Ishikawa (cell line): Measurements from ENCODE around the gene HELT.

Experiments used
- CEBPB ChIP-seq: IDR thresholded peaks from 2 replicates; pipeline ENCODE4 v1.6.1; 2012
- CREB1 ChIP-seq: IDR thresholded peaks from 2 replicates; pipeline ENCODE4 v1.6.1; 2012; ENCODE audit warnings: low read depth
- EGR1 ChIP-seq: IDR thresholded peaks from 2 replicates; pipeline ENCODE4 v1.6.1; 2012
- EP300 ChIP-seq: IDR thresholded peaks from 2 replicates; pipeline ENCODE4 v1.6.1; 2012; ENCODE audit warnings: borderline replicate concordance
- FOXM1 ChIP-seq: IDR thresholded peaks from 2 replicates; pipeline ENCODE4 v1.6.1; 2012; ENCODE audit warnings: low read depth, borderline replicate concordance
- NFIC ChIP-seq: IDR thresholded peaks from 2 replicates; pipeline ENCODE4 v1.6.1; 2012
- RAD21 ChIP-seq: IDR thresholded peaks from 2 replicates; pipeline ENCODE4 v1.6.1; 2012; ENCODE audit warnings: low read depth
- TAF1 ChIP-seq: IDR thresholded peaks from 2 replicates; pipeline ENCODE4 v1.6.1; 2012; ENCODE audit warnings: low read depth, mild to moderate bottlenecking
- TCF12 ChIP-seq: IDR thresholded peaks from 2 replicates; pipeline ENCODE4 v1.6.1; 2012; ENCODE audit warnings: low read depth
- TEAD4 ChIP-seq: IDR thresholded peaks from 2 replicates; pipeline ENCODE4 v1.6.1; 2012
- YY1 ChIP-seq: IDR thresholded peaks from 2 replicates; pipeline ENCODE4 v1.6.1; 2012; ENCODE audit warnings: low read depth
- ZBTB7A ChIP-seq: IDR thresholded peaks from 2 replicates; pipeline ENCODE4 v1.6.1; 2012; ENCODE audit warnings: low read depth
- TF ChIP-seq, protein P1 (sequence below): IDR thresholded peaks from 2 replicates; pipeline ENCODE4 v1.6.1; 2012
- TF ChIP-seq, protein P2 (sequence below): IDR thresholded peaks from 2 replicates; pipeline ENCODE4 v1.6.1; 2012; ENCODE audit warnings: low read depth, mild to moderate bottlenecking
- TF ChIP-seq, protein P3 (sequence below): IDR thresholded peaks from 2 replicates; pipeline ENCODE4 v1.6.1; 2012

The HELT gene

DNA sequence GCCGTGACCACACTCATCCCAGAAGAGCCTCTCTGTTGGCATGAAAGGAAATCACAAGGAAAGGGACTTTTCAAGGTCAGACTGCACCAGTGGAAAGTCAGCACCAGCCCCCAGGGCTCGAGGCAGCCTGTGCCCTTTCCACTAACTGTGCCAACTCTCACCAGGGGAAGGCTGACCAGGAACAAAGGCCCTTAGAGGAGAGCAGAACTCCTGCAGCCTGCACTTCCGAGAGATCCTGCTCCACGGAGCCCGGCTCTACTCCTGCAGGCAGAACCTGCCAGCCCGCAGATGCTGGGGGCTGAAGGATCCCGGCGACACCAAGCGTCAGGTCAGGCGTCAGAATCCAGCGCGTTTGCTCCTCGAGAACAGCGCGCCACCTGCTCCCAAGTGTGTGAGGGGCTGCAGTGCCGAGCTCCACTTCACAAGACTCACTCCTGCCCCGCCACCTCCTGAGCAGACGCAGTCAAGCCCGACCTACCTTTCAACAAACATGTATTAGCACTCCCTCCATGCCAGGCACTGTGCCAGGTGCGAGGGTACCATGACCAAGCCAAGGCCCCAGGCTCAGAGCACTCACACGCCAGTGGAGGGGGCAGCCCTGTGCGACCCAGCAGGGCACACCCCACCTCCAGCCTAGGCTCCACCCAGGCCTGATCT is 13.6 kb upstream of the HELT start:
- TF ChIP-seq CREB1 (no peak), FOXM1 (peak; percentile 82), ZBTB7A (peak; percentile 67), RAD21 (peak; percentile 35; the same call in 1 of the 2 replicates), NFIC (peak; percentile 97), TAF1 (no peak), CEBPB (no peak), YY1 (0 out of 2 replicates have a peak, but pooled peaks have one; percentile 18), TCF12 (peak; percentile 94), EGR1 (no peak), TEAD4 (peak; percentile 75), EP300 (peak; percentile 95)
- TF ChIP-seq, protein P1, sequence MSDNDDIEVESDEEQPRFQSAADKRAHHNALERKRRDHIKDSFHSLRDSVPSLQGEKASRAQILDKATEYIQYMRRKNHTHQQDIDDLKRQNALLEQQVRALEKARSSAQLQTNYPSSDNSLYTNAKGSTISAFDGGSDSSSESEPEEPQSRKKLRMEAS, result peak; percentile 96
- TF ChIP-seq, protein P2, sequence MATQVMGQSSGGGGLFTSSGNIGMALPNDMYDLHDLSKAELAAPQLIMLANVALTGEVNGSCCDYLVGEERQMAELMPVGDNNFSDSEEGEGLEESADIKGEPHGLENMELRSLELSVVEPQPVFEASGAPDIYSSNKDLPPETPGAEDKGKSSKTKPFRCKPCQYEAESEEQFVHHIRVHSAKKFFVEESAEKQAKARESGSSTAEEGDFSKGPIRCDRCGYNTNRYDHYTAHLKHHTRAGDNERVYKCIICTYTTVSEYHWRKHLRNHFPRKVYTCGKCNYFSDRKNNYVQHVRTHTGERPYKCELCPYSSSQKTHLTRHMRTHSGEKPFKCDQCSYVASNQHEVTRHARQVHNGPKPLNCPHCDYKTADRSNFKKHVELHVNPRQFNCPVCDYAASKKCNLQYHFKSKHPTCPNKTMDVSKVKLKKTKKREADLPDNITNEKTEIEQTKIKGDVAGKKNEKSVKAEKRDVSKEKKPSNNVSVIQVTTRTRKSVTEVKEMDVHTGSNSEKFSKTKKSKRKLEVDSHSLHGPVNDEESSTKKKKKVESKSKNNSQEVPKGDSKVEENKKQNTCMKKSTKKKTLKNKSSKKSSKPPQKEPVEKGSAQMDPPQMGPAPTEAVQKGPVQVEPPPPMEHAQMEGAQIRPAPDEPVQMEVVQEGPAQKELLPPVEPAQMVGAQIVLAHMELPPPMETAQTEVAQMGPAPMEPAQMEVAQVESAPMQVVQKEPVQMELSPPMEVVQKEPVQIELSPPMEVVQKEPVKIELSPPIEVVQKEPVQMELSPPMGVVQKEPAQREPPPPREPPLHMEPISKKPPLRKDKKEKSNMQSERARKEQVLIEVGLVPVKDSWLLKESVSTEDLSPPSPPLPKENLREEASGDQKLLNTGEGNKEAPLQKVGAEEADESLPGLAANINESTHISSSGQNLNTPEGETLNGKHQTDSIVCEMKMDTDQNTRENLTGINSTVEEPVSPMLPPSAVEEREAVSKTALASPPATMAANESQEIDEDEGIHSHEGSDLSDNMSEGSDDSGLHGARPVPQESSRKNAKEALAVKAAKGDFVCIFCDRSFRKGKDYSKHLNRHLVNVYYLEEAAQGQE, result no peak
- TF ChIP-seq, protein P3, sequence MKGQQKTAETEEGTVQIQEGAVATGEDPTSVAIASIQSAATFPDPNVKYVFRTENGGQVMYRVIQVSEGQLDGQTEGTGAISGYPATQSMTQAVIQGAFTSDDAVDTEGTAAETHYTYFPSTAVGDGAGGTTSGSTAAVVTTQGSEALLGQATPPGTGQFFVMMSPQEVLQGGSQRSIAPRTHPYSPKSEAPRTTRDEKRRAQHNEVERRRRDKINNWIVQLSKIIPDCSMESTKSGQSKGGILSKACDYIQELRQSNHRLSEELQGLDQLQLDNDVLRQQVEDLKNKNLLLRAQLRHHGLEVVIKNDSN, result peak; percentile 26

DNA sequence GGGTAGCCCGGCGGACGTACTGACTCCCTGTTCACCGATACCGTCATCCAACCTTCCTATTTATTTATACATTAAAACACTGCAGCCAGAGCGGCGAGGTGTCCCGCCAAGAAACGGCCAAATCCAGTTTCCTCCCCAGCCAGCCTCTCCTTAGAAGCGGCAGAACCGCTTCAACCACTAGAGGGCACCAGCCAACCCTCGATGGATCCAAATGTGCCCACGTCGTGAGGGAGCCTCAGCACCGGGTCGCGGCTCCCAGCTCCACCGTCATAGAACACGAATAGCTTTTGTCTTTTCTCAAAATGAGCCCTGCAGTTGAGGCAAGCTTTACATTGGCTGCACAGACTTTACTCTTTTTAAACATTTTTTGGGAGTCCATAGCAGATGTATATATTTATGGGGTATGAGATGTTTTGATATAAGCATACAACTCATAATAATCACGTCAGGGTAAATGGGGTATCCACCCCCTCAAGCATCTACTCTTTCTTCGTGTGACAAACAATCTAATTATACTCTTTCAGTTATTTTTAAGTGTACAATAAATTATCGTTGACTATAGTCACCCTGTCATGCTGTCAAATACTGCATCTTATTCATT is 13.0 kb upstream of the HELT start:
- TF ChIP-seq YY1 (peak; percentile 32; the same call in 1 of the 2 replicates), EGR1 (no peak), RAD21 (peak; percentile 90)

DNA sequence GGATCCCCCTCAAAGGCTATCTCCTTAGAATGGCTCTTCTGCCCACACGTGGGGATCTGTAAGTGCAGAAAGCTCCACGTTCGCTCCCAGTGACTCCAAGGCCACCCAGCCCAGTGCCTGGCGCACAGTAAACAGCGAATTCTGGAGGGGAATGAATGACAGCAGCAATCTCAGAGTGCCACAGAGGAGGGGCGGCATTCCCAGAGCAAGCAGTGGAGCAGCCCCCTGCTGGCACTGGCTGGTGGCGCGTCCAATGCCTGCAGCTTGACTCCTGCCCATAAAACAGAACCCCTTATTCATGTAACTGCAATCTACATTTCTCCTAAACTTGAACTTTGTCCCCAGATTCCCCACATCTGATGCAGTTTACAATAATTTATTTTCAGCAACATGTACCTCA is 6.9 kb upstream of the HELT start:
- TF ChIP-seq, protein P2, result no peak
- peak; percentile 48; the same call in 1 of the 2 replicates for TF ChIP-seq RAD21

DNA sequence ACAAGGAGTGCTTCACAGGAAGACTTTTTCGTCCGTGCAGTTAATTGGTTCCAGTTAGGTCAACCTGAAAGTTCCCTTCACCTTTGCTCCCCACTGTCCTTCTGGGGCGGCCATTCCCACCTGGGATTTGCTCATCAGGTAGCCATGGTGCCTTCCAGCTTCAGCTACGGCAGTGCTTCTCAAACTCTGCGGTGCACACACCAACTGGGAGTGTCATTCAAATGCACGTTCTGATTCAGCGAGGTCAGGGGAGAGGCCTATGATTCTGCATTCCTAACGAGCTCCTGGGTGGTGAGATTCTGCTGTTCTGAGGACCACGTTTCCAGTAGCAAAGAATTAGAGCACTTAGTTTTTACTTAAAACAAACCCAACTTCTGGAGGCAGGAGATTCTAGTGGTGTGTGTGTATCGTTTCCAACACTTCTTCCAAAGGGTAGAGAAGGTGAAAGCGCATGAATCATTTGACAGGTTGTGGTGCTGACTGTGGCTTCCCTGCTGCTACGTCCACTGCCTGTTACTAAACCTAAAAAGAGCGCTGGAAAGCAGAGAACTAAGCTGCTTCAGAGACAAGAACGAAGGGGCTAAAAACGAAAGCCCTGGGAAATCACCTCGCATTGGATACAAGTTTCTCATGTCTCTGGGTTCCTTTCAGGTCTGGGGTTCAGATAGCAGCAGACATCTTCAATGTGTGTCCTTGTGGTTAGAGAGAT is 4.7 kb upstream of the HELT start:
- TF ChIP-seq, protein P2, result no peak
- TF ChIP-seq EGR1, result no peak
- TF ChIP-seq RAD21, result no peak
- TF ChIP-seq, protein P1, result no peak
- TF ChIP-seq, protein P3, result no peak

DNA sequence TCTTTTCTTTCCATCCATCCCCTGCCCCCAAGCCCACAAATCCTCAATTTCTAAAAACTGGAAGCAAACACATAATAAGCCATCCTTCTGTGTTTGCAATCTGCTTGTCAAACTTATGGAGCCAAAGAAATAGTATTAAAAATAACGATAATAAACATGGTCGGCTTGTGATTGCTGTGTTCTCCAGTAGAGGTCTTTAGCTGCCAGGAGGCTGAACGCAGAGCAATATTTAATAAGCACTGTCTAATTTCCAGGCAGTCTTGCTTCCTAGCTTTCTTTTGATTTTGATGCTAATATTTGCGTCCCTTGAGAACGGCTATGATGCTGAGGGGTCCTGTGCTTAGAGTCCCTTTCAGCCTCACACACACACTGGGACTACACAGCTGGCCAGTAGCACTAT is 3.2 kb upstream of the HELT start:
- TF ChIP-seq ZBTB7A (no peak), NFIC (no peak), EP300 (no peak), TCF12 (no peak), FOXM1 (no peak)
- TF ChIP-seq, protein P1, result no peak
